Fibroblast of skin of right biceps (primary cell): ENCODE results near the gene STYXL1.
"Not testable (repeated sequence)": the region's sequence is repeated elsewhere in the genome, so short reads cannot be mapped to it uniquely, and the experiment has no call there.

Experiments used
- DNase-seq: peaks from one replicate; pipeline ENCODE4 v3.0.0-alpha.2; 2013

Gene STYXL1

DNA sequence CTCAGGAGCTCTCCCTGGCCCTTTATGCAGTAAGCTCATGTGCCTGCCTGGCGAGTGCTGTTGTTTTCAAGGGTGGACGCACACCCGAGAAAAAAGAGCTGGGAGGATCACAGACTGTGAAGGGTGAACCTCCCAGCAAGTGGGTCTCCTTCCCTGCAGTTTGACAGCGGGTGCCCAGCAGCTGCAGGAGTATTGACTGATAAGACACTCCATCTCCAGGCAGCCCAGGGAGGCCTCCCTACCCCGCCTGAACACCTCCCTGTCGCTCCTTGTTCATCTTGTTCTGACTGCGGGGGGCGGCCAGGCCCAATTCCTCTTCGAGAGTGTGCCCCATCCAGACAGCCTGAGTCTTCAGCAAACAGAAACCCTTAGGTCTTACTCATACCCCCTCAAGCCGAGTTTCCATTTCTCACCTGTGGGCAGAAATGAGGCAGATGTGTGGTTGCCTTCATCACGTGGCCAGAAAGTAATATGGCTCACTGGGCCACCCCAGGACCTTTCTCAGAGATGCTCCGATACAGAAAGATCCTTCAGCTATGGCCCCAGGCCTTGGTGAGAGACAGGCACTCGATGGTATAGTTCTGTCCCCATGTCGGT lies 17.3 kb upstream of the STYXL1 start:
- DNase-seq: no peak

DNA sequence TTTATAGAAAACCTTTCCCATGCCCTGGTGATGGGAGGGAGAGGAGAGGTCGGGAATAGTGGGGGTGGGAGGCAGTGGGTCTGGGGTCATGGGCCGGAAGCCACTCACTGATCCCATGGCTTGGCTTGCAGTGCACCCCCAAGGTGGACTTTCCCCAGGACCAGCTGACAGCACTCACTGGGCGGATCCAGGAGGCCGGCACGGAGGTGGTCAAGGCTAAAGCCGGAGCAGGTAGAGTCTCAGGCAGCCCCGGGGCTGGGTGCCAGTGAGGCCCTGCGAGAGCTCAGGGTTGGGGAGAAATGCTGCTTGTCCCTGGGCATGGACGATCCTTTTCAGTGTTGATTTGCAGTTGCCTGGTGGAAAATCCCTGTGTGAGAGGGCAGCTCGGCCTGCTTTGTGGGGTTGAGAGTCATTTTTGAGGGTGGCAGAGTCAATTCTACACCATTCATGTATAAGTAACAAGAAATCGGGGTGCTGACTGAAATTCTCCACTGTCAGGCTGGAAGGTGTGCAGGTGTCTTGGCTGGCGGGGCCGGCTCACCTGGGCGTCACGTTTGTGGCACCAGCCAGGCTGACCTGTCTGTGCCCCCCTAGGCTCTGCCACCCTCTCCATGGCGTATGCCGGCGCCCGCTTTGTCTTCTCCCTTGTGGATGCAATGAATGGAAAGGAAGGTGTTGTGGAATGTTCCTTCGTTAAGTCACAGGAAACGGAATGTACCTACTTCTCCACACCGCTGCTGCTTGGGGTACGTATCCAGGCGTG lies 16.6 kb upstream of the STYXL1 start:
- DNase-seq: no peak

DNA sequence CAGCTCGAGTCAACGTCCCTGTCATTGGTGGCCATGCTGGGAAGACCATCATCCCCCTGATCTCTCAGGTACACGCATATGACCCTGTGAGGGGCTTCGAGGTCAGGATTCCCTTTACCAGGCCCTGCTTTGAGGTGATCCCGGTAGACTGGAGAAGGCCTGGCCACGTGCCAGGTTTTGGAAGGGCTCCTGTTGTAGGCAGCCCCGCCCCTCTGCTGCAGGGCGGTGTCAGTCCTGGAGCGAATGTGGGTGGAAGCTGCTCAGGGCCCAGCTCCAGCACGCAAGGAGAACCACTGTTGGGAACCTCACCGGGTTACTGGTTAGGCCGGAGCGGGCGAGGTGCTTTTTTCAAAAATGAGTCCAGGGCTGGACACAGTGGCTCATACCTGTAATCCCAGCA lies 15.7 kb upstream of the STYXL1 start:
- no peak for DNase-seq

DNA sequence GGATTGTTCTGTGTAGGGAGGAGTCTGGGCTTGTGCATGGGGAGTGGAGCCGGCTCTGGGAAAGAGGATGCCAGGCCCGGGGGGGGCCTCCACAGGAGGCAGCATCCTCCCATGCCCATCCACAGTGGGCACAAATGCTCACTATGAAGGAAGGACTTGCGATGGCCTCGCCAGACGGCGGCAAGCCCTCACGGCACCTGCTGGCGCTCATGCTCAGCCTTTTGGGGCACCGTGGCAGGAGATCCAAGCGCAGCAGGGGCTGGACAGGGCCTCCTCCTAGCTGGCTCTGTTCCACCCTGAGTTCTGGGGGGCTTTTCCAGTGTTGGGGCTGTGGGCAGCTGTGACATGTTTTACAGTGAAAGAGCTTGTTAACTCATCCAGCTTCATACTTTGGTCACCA lies 15.3 kb upstream of the STYXL1 start:
- no peak for DNase-seq

DNA sequence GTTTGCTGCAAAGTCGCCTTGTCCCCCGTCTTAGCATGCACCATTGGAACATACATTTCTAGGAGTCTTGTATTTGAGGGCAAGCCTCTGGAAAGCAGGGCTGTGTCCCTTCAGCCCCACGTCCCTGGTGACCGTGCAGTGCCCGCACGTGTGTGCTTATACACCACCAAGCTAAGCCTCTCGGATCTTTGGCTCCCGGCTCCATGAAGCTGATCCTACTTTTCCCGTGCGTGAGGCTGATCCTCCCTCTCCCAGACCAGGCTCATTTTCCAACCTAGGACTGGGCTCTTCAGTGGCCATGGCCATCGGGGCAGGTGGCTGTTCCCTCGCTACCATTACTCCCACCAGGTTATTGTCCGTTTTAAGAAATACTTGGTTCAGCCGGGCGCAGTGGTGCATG lies 14.5 kb upstream of the STYXL1 start:
- DNase-seq: no peak

DNA sequence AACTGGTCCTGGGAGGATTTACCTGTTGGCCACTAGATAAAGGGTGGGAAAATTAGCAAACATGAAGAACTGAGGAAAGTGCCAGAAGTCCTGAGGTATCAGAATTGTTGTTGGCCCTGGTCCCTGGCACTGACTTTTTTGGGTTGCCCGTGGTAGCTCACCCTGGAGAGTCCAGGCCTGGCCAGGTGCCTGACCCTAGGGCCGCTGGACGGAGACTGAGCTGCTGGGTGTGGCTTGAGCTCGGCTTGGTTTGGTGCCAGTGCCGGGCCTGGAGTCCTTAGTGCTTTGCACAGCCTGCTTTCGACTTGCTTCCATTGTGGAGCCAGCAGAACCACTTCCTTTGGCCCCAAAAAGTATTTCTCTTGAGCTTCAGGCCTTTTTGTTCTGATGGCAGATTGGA lies 13.0 kb upstream of the STYXL1 start:
- DNase-seq: no peak

DNA sequence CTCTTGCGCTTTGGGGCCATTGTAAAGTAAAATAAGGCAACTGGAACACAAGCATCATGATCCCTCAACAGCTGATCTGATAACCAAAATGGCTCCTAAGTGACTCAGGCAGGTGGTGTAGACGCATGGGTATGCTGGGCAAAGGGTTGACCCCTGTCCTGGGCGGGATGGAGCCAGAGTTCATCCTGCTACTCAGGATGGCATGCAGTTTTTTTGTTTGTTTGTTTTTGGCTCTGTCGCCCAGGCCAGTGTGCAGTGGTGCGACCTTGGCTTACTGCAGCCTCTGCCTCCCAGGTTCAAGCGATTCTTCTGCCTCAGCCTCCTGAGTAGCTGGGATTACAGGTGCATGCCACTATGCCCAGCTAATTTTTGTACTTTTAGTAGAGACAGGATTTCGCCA lies 10.9 kb upstream of the STYXL1 start:
- DNase-seq: not testable (repeated sequence)

DNA sequence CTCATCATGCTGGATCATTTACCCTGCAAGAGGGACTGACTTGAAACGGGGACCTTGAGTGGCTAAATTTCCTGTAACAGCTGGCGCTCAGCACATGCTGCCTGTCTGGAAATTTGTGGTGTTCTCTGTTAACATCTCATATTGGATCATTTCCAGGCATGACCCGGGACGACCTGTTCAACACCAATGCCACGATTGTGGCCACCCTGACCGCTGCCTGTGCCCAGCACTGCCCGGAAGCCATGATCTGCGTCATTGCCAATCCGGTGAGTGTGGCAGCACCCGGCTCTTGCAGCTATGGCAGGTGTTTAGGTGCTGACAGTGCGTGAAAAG lies 10.0 kb upstream of the STYXL1 start:
- DNase-seq: no peak

DNA sequence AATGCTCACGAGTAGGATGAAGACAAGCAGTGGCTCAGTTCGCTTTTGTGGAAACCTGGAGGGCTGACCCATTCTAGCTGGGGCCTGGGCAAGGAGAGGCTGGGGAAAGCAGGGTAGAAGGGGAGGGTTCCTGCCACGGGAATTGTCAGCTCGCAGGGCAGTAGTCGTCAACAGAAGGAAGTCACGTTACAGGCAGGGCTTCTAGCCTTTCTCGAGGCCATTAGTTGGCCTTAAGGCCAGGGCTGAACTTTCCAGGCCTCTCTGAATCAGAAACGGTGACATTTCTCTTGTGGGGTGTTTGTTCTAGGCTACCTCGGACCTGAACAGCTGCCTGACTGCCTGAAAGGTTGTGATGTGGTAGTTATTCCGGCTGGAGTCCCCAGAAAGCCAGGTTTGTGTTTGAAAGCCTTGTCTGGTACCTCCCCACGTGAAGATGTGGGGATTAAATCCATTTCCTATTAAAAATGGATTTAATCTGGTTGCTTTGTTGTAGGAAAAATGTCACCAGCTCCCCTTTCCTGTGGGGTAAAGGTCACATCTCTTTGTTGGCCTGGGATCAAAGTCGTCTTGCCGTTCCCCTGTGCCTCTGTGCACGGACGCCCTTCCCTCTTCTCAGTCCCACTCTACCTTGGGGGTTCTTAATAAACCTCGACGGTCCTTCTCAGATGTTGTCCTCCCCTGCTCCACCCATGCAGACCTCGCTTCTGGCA lies 9.5 kb upstream of the STYXL1 start:
- no peak for DNase-seq

DNA sequence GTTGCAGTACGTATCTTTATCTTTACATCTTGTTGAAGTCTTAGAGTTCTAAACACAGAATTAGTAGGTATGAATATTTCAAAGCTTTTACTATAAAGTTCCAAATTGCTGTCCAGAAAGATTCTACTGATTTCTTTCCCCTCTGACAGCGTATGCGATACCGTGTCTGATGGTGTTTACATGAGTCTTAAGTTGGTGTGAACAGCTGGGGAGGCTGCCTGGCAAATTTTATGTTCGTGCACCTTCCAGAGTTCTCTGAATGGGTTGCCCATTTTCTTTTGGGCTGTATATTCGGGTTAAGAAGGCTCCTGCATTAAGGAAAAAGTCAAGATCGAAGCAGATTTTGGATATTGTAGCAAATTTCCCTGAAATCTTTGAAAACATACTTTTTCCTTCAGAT lies 8.4 kb upstream of the STYXL1 start:
- DNase-seq: no peak

DNA sequence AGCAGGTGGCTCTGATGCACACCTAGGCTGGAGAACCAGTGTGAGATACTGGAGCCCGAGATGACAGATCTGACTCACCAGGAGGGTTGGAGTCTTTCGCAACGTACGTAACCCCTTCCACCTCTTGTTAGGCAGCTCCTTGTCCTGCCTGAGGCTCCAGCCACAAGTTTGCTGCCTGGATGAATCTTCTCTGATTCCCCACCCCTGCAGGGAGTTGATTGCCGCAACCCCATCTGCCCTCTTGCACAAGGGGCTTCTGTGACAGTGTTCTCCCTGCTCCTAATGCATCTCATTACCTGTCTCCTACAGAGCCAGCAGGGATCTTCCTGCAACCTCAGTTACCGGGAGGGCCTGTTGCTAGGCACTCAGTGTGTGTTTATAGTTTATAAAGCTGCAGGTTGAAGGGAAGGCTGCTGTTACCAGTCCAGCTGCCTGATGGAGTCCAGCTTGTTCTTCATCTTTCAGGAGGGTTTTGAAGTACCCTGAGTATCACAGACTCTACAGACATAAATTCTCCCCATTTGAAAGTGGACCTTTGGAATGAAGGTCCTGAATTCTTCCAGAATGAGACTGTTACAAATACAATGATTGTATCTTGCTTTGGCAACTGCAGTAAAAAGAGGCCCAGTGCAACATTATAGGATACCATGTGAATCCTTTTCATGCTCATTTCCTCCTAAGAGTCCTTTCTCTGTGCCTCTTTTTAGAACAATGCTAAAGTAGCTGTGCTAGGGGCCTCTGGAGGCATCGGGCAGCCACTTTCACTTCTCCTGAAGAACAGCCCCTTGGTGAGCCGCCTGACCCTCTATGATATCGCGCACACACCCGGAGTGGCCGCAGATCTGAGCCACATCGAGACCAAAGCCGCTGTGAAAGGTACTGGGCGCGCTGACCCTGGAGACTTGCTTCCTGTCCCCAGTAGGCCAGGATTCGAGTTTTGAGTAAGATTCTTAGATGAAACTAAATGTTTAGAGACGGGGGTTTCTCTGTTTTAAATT lies 6.6 kb upstream of the STYXL1 start:
- DNase-seq: no peak

DNA sequence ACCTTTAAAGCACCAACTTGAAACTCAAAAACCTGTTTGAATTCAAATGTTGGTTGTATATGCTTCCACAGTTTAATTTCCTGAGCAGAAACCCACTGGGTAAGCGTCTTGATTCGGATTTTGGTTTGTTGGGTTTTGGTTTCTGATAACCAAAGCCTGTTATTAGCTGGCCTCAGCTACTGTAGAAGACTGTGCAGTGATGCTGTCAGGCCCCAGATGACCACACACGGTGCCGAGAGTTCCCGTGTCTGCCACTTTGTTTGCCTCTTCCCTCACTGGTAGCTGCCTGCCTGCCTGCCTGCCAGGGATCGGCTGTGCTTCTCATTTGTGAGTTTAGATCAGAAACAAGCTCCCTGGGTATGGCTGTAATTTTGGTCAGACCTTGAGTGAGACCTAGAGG lies 5.7 kb upstream of the STYXL1 start:
- no peak for DNase-seq

DNA sequence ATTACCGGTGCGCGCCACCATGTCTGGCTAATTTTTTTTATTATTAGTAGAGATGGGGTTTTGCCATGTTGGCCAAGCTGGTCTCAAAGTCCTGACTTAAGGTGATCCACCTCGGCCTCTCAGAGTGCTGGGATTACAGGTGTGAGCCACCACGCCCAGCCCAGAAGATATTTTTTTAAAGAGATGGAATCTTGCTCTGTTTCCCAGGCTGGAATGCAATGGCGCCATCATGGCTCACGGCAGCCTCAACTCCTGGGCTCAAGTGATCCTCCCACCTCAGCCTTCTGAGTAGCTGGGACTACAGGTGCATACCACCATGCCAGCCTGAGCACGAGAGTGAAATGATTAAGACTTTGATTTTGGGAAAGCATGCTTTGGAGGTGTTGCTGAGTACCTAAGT lies 4.9 kb upstream of the STYXL1 start:
- DNase-seq: not testable (repeated sequence)

DNA sequence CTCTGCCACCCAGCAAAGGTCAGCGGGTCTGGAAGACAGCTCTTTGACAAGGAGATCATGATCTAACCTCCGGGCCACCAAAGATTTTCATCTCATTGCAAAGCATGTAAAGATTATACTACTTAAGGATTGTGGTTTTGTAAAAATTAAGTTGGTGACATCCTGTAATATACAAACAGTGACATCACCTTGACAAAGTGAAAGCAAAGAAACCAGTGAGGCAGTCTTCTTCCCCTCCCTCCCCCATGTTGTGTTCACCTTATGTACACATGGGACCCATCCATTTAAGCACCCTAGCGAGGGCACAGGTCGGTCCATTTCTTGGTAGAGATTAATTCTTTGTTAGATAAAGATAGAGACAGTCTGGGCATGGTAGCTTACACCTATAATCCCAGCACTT lies 4.0 kb upstream of the STYXL1 start:
- DNase-seq: no peak

DNA sequence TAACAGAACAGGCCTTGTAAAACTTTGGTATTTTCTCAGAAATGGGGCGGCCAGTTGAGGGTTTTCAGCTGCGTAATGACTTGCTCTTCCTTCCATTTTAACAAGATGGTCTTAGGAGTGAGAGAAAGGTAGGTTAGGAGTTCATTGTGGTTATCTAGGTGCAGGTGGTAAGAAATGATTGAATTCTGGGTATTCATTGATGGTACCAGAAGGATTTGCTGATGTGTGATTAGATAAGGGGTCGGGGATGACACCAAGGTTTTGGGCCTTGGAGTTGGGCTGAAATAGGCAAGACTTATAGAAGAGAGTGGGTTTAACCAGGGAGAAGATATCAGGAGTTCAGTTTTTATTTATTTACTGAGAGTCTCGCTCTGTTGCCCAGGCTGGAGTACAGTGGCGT lies 2.7 kb upstream of the STYXL1 start:
- DNase-seq: no peak

DNA sequence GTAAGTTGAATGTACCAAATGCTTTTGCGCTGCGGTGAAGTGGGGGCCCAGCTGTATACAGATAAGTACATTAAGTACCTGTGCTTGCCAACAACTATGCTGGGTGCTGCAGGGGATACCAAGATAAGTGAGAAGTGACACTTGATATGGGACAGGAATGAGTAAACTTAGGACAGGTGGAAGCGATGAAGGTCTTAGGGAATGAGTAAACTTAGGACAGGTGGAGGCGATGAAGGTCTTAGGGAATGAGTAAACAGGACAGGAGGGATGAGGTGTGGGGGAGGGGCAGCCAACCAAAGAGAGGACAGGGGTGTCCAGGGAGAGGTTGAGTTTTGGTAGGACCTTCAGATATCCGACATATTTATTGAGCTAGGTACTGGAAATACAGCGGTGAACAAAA lies 1.5 kb upstream of the STYXL1 start:
- no peak for DNase-seq

DNA sequence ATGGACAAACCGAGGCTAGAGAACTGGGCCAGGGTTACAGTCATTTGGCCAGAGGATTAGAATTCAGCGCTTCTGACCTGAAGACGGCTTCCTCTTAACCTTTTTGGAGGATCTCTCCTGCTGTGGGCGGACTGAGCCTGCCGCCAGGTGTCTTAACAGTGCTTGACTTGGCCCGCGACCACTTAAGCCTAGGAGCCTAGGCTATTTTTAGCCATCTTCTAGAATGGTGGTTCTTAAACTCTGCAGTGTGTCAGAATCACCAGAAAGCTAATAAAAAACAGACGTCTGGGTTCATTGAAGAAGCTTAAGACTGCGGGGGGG lies 828 bp upstream of the STYXL1 start:
- DNase-seq: no peak

DNA sequence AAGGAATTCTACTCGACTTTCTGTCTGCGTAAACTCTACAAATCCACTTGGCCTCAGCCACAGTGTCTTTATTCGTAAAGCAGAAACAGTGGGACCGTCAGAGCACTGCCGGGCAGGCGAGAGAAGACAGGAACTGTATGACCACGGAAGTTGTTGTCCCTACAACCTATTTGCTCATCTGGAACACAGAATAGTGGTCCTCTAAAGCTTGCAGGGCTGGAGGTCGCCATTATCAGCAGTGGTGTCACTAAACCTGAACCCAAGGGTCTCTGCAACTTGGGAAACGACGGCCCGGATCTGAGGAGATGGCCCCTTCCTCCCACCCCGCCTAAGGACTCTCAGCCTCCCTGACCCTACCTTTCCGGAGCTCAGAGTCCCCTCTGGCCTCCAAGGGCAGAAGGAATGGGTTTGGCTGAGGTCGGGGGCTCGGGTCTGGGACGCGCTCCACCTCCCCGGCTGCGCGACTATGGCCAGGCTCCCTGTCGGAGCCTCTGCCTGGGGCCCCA lies 442 bp downstream of the STYXL1 start:
- no peak for DNase-seq

DNA sequence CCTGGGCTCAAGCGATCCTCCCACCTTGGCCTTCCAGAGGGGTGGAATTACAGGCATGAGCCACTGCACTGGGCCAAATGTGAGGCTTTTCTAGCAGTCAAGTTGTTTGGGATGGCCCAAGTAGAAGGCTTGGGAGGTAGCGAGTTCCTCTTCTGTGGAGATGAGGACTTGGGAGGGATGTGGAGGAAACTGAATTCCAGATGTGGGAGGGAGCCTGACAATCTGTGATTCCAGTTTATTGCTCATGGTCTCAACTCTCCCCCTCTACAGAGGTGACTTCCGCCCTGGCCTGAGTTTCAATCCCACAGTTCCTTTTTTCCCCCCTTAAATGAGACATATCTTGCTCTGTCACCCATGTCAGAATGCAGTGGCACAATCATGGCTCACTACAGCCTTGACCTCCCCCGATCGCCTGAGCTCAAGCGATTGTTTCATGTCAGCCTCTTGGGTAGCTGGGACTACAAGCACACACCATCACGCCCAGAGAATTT lies 3.4 kb downstream of the STYXL1 start:
- no peak for DNase-seq

DNA sequence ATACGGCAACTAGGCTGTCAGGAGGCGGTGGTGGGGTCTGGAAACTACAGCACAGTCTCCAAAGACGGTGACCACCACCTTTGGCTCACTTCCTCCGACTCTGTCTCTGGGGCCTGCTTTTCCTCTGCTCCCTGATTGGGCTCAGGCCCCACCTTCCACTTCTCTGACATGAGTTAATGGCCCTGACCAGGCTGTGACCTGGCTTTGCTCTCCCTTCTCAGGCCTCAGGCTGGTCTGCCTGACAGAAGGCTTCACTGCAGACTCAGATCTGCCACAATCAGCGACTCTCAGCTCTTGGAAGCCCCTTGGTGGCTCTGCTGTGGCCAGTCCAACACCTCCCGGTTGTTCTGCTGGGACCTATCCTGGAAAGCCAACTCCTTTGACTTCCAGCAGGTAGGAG lies 7.7 kb downstream of the STYXL1 start:
- no peak for DNase-seq

DNA sequence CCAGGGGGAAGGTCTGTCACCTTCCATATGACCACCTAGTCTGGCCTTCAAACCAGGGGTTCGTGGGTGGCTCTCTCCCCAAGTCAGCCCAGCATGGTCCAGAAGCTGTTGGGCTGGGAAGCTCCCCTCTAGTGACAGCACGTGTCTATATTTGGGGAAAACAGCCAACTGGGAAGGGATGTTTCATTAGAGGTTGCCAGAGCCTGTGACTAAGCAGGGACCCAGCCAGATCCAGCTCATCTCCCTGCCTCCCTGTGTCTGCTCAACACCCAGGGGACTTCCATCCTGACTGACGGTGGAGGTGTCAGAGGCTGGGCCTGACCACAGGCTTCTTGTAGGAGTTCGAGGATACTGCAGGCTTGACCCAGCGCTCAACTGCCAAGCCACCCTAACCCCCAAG lies 10.5 kb downstream of the STYXL1 start:
- peak; percentile 83 for DNase-seq

DNA sequence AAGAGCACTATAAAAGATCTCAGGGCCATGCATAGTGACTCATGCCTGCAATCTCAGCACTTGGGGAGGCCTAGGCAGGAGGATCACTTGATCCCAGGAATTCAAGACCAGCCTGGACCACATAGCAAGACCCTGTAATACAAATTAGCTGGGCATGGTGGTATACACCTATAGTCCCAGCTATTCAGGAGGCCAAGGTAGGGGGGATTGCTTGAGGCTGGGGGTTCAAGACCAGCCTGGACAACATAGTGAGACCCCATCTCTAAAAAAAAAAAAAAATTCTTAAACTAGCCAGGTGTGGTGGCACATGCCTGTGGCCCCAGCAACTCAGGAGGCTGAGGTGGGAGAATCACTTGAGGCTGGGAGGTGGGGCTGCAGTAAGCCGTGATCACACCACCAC lies 15.8 kb downstream of the STYXL1 start:
- no peak for DNase-seq

DNA sequence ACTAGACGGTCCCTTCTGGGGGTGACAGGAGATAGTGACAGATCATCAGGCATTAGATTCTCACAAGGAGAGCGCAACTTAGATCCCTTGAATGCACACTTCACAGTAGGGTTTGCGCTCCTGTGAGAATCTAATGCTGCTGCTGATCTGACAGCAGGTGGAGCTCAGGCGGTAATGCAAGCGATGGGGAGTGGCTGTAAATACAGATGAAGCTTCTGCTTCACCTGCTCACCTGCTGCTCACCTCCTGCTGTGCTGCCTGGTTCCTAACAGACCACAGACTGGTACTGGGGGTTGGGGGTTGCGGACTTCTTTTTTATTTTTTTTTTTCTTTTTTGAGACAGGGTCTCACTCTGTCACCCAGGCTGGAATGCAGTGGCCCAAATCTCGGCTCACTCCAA lies 18.1 kb downstream of the STYXL1 start:
- not testable (repeated sequence) for DNase-seq
